HepG2 (cell line): ENCODE measurements around the gene GZF1. TPM values are rescaled to one million over a fixed set of nuclear protein-coding genes. Genes with fewer than 3 reads are reported as not detected.

Experiments used
- CBX1 ChIP-seq: IDR thresholded peaks from one replicate; pipeline ENCODE4 v1.6.1; 2016; ENCODE audit warnings: antibody characterized with exemption, low read depth
- CHD4 ChIP-seq: fragments of 200-600 bp; sonication (generic); IDR thresholded peaks from 2 replicates; pipeline ENCODE4 v1.7.0; 2017; ENCODE audit warnings: mild to moderate bottlenecking, low read length, borderline replicate concordance
- CREB1 ChIP-seq, 2 experiments: fragments of 450-650 bp in 1 of 2; IDR thresholded peaks; 2 replicates each; pipeline ENCODE4 v1.6.1; 2016 to 2017; ENCODE audit warnings: control low read depth in 1 of 2, mild to moderate bottlenecking in 1 of 2, missing compliant biosample characterization in 1 of 2, missing genetic modification characterization in 1 of 2
- CREM ChIP-seq, 2 experiments: sonication (generic) in 1 of 2; formaldehyde crosslinking in 1 of 2; IDR thresholded peaks; 2 replicates each; pipeline versions ENCODE4 v1.4.0 to v1.6.1; 2016 to 2020; ENCODE audit warnings: antibody characterized with exemption in 1 of 2, mild to moderate bottlenecking in 1 of 2, missing genetic modification reagents in 1 of 2
- DMAP1 ChIP-seq: IDR thresholded peaks from 2 replicates; pipeline ENCODE4 v1.6.1; 2016
- GMEB2 ChIP-seq: IDR thresholded peaks from 2 replicates; pipeline ENCODE4 v1.6.1; 2016; ENCODE audit warnings: missing biosample characterization, missing genetic modification reagents, low read depth
- HNF1A ChIP-seq, 2 experiments: sonication (generic) in 1 of 2; formaldehyde crosslinking in 1 of 2; IDR thresholded peaks; 2 replicates each; pipeline versions ENCODE4 v1.4.0 to v1.6.1; 2016 to 2020; ENCODE audit warnings: borderline replicate concordance in 1 of 2, low read depth in 1 of 2, mild to moderate bottlenecking in 1 of 2, missing genetic modification reagents in 1 of 2
- KAT7 ChIP-seq: IDR thresholded peaks from 2 replicates; pipeline ENCODE4 v1.6.1; 2018; ENCODE audit warnings: borderline replicate concordance, missing compliant biosample characterization
- MLLT10 ChIP-seq: sonication (generic); formaldehyde crosslinking; IDR thresholded peaks from 2 replicates; pipeline ENCODE4 v1.4.0; 2020; ENCODE audit warnings: missing genetic modification reagents
- NFATC3 ChIP-seq: sonication (generic); formaldehyde crosslinking; IDR thresholded peaks from 2 replicates; pipeline ENCODE4 v1.5.1; 2020; ENCODE audit warnings: mild to moderate bottlenecking, missing genetic modification reagents
- SUZ12 ChIP-seq: fragments of 150-350 bp; IDR thresholded peaks from 2 replicates; pipeline ENCODE4 v1.6.1; 2014; ENCODE audit warnings: low read depth, low read length
- THAP7 ChIP-seq: sonication (generic); formaldehyde crosslinking; IDR thresholded peaks from 2 replicates; pipeline ENCODE4 v1.8.1; 2023; ENCODE audit warnings: mild to moderate bottlenecking, missing genetic modification reagents
- ZNF17 ChIP-seq: sonication (generic); formaldehyde crosslinking; IDR thresholded peaks from 2 replicates; pipeline ENCODE4 v1.5.0; 2020; ENCODE audit warnings: mild to moderate bottlenecking, missing genetic modification reagents
- ZNF326 ChIP-seq: sonication (generic); formaldehyde crosslinking; IDR thresholded peaks from 2 replicates; pipeline ENCODE4 v1.4.0; 2020; ENCODE audit warnings: missing genetic modification reagents, borderline replicate concordance
- ZNF343 ChIP-seq: sonication (generic); formaldehyde crosslinking; IDR thresholded peaks from 2 replicates; pipeline ENCODE4 v1.4.0; 2020; ENCODE audit warnings: mild to moderate bottlenecking, missing genetic modification reagents
- ZNF484 ChIP-seq: sonication (generic); formaldehyde crosslinking; IDR thresholded peaks from 2 replicates; pipeline ENCODE4 v1.5.1; 2020; ENCODE audit warnings: mild to moderate bottlenecking, low read depth, missing genetic modification reagents, borderline replicate concordance
- ZNF776 ChIP-seq: sonication (generic); formaldehyde crosslinking; IDR thresholded peaks from 2 replicates; pipeline ENCODE4 v1.4.0; 2020; ENCODE audit warnings: mild to moderate bottlenecking, missing genetic modification reagents
- polyA plus RNA-seq, 8 experiments: library from polyadenylated mRNA; depleted of rRNA in 3 of 8; stranded (reverse) in 7 of 8; unstranded in 1 of 8; fragments of >200 nt; fragmentation: Illumina TruSeq in 4 of 8; extraction: Trizol in 4 of 8; gene quantifications; 2 replicates each; pipeline versions ENCODE4 v1.2.1 to v1.2.3, GENCODE V29; 2011 to 2016; ENCODE audit warnings: low read depth in 4 of 8, missing spikeins in 1 of 8, mixed read lengths in 1 of 8; ENCODE audit not compliant: insufficient read depth in 1 of 8
- total RNA-seq, 5 experiments: library from RNA; depleted of rRNA; stranded (reverse); fragments of >200 nt; fragmentation: Illumina TruSeq; extraction: Trizol; gene quantifications; 2 replicates each; pipeline ENCODE4 v1.2.3, GENCODE V29; 2016; ENCODE audit warnings: low read depth in 1 of 5
- TF ChIP-seq, protein P1 (sequence below): sonication (generic); formaldehyde crosslinking; IDR thresholded peaks from 2 replicates; pipeline ENCODE4 v1.4.0; 2020; ENCODE audit warnings: low read depth, missing genetic modification reagents

Gene GZF1
- total and polyA plus RNA-seq, 2 of the 13 experiments (the other 11 are each of a cell fraction or from before 2014, with no cell fraction given) = 16.9 to 26.0 TPM

DNA sequence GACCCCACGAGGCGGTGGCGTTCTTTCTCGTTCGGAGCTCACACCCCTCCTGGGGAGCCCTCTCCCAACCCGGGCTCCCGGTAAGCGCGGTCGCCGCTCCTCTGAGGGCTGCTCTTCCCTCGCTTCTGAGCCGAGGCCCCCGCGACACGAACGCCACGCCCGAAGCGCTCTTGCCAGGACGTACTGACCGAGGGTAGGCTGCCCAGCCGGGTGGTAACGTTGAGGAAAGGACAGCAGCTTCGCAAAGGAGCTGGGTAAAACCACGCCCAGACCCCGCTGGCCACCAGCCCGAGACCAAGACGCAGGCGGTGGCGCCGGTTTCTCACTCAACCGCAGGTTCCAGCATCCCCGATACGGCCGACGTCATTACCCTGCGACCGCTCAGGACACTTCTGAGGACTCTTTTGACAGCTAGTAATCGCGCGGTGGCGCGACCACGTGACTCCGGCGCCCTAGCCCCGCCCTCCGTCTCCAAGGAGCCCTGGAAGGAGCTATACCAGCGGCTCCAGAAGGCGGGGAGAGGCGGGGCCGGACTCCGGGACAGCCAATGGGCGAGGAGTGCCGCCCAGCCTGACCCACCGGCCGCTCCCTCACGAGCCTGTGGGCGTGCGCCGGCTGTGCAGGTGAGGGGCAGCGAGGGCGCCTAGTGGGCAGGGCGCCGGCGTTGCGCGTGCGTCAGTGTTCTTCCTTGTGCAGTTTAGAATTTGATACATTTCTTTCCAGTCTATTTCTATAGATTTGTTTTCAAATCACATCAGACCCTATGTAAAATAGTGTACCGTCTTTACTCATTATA, 4.0 kb upstream of the GZF1 start (continued):
- TF ChIP-seq, protein P1, sequence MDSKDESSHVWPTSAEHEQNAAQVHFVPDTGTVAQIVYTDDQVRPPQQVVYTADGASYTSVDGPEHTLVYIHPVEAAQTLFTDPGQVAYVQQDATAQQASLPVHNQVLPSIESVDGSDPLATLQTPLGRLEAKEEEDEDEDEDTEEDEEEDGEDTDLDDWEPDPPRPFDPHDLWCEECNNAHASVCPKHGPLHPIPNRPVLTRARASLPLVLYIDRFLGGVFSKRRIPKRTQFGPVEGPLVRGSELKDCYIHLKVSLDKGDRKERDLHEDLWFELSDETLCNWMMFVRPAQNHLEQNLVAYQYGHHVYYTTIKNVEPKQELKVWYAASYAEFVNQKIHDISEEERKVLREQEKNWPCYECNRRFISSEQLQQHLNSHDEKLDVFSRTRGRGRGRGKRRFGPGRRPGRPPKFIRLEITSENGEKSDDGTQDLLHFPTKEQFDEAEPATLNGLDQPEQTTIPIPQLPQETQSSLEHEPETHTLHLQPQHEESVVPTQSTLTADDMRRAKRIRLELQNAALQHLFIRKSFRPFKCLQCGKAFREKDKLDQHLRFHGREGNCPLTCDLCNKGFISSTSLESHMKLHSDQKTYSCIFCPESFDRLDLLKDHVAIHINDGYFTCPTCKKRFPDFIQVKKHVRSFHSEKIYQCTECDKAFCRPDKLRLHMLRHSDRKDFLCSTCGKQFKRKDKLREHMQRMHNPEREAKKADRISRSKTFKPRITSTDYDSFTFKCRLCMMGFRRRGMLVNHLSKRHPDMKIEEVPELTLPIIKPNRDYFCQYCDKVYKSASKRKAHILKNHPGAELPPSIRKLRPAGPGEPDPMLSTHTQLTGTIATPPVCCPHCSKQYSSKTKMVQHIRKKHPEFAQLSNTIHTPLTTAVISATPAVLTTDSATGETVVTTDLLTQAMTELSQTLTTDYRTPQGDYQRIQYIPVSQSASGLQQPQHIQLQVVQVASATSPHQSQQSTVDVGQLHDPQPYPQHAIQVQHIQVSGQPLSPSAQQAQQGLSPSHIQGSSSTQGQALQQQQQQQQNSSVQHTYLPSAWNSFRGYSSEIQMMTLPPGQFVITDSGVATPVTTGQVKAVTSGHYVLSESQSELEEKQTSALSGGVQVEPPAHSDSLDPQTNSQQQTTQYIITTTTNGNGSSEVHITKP = peak; percentile 39; the same call in 1 of the 2 replicates
- TF ChIP-seq ZNF17 (CRISPR knock-in tag) = no peak
- peak; percentile 99 for TF ChIP-seq CREM (IDR thresholded peaks at IDR 0.05)
- peak; percentile 92 for TF ChIP-seq CREM (CRISPR knock-in tag; IDR thresholded peaks at IDR 0.05)
- no peak for TF ChIP-seq ZNF484 (CRISPR knock-in tag)
- TF ChIP-seq CBX1 = no peak
- peak; percentile 48; the same call in 1 of the 2 replicates for TF ChIP-seq GMEB2
- peak; percentile 72; the same call in 1 of the 2 replicates for TF ChIP-seq ZNF343
- no peak for TF ChIP-seq ZNF326
- TF ChIP-seq THAP7 = peak; percentile 98
- peak; percentile 86; the same call in 1 of the 2 replicates for TF ChIP-seq ZNF776 (CRISPR knock-in tag)
- TF ChIP-seq NFATC3 = no peak
- peak; percentile 89 for TF ChIP-seq DMAP1
- TF ChIP-seq MLLT10 = no peak
- TF ChIP-seq KAT7 = peak; percentile 94; the same call in 1 of the 2 replicates
- peak; percentile 98 for TF ChIP-seq CREB1 (IDR thresholded peaks at IDR 0.05)
- peak; percentile 99 for TF ChIP-seq CREB1 (CRISPR knock-in tag; IDR thresholded peaks at IDR 0.05)
- TF ChIP-seq HNF1A (IDR thresholded peaks at IDR 0.05; ENCODE audit: low read depth) = no peak
- TF ChIP-seq HNF1A (CRISPR knock-in tag; IDR thresholded peaks at IDR 0.05; ENCODE audit: borderline replicate concordance) = 0 out of 2 replicates have a peak, but pooled peaks have one; percentile 51
- TF ChIP-seq CHD4 = 0 out of 2 replicates have a peak, but pooled peaks have one; percentile 62
- TF ChIP-seq SUZ12 = no peak
